Fibroblast of lung (primary cell): ENCODE measurements around the gene MRM3. TPM values are rescaled to one million over a fixed set of nuclear protein-coding genes. Genes with fewer than 3 reads are reported as not detected.

Experiments
- DNase-seq, 2 donors: peaks; one replicate each; pipeline versions ENCODE4 v3.0.0 to v3.0.0-alpha.2; 2010; ENCODE audit warnings: low read depth in 2 of 2
- H2AFZ ChIP-seq: 2 replicates; pipeline ENCODE4 v1.5.1; 2012; ENCODE audit warnings: low read length, control low read depth, inconsistent platforms
- H3K27ac ChIP-seq: 2 replicates; pipeline ENCODE4 v1.5.1; 2011; ENCODE audit warnings: low read length, control low read depth; ENCODE audit not compliant: insufficient read depth
- H3K27me3 ChIP-seq: 2 replicates; pipeline ENCODE4 v1.5.1; 2011; ENCODE audit warnings: mild to moderate bottlenecking, low read length; ENCODE audit not compliant: control insufficient read depth, insufficient read depth
- H3K36me3 ChIP-seq: 2 replicates; pipeline ENCODE4 v1.5.1; 2011; ENCODE audit warnings: low read length; ENCODE audit not compliant: control insufficient read depth, insufficient read depth
- H3K4me1 ChIP-seq: 2 replicates; pipeline ENCODE4 v1.5.1; 2011; ENCODE audit warnings: low read length; ENCODE audit not compliant: control insufficient read depth, insufficient read depth; ENCODE audit errors: extremely low read depth
- H3K4me2 ChIP-seq: 2 replicates; pipeline ENCODE4 v1.5.1; 2011; ENCODE audit warnings: low read length, control low read depth; ENCODE audit not compliant: insufficient read depth; ENCODE audit errors: extremely low read depth
- H3K4me3 ChIP-seq, 4 experiments: fragments of 200-600 bp in 1 of 4; sonication (generic) in 1 of 4; replicated peaks in 1 of 4; 2 replicates each; pipeline ENCODE4 v1.5.1; 2011 to 2016; ENCODE audit warnings: low read length in 4 of 4, low read depth in 3 of 4, mild to moderate bottlenecking in 3 of 4, control low read depth in 2 of 4, inconsistent platforms in 1 of 4, mixed read lengths in 1 of 4; ENCODE audit not compliant: insufficient read depth in 1 of 4; ENCODE audit errors: control extremely low read depth in 1 of 4
- H3K79me2 ChIP-seq: 2 replicates; pipeline ENCODE4 v1.5.1; 2012; ENCODE audit warnings: mild to moderate bottlenecking, low read length, inconsistent platforms; ENCODE audit not compliant: control insufficient read depth, insufficient read depth
- H3K9ac ChIP-seq: 2 replicates; pipeline ENCODE4 v1.5.1; 2011; ENCODE audit warnings: mild to moderate bottlenecking, low read length, control low read depth; ENCODE audit not compliant: insufficient read depth
- H3K9me3 ChIP-seq: 2 replicates; pipeline ENCODE4 v1.5.1; 2012; ENCODE audit warnings: low read depth, low read length; ENCODE audit not compliant: control insufficient read depth, insufficient read depth
- H4K20me1 ChIP-seq: 2 replicates; pipeline ENCODE4 v1.5.1; 2011; ENCODE audit warnings: low read length; ENCODE audit not compliant: control insufficient read depth, insufficient read depth; ENCODE audit errors: extremely low read depth
- CTCF ChIP-seq, 2 donors: IDR thresholded peaks in 1 of 2; conservative IDR thresholded peaks in 1 of 2; 1 replicate in 1 of 2; 2 replicates in 1 of 2; pipeline ENCODE4 v1.5.1; 2011 to 2012; ENCODE audit warnings: low read length in 2 of 2, control low read depth in 1 of 2, inconsistent platforms in 1 of 2, low read depth in 1 of 2, mild to moderate bottlenecking in 1 of 2
- EZH2 ChIP-seq: IDR thresholded peaks from 2 replicates; pipeline ENCODE4 v1.5.1; 2012; ENCODE audit warnings: low read length, control low read depth, mild to moderate bottlenecking; ENCODE audit errors: missing control alignments
- polyA plus RNA-seq, 2 donors: library from polyadenylated mRNA; depleted of rRNA in 1 of 2; stranded (reverse) in 1 of 2; unstranded in 1 of 2; fragments of >200 nt; gene quantifications; 2 replicates each; pipeline ENCODE4 v1.2.1, GENCODE V29; 2011 to 2012; ENCODE audit warnings: missing spikeins in 1 of 2
- total RNA-seq: library from RNA; depleted of rRNA; stranded (reverse); fragments of >200 nt; gene quantifications from 2 replicates; pipeline ENCODE4 v1.2.1, GENCODE V29; 2014

The MRM3 gene
- total and polyA plus RNA-seq, 2 donors (not counting 1 experiment from before 2014, with no cell fraction given) = 10.4 to 21.1 TPM

- Histone ChIP-seq H3K36me3 (peaks cover 12% of the 10 kb centered on the region), H2AFZ (no peak overlapping the region), H3K27me3 (no peaks in the 10 kb centered on the region), H3K4me3 (no peak overlapping the region), H3K27ac (no peak overlapping the region), H3K79me2 (no peaks in the 10 kb centered on the region), H3K4me1 (peaks cover 3% of the 10 kb centered on the region), H3K9ac (no peak overlapping the region), H3K9me3 (no peaks in the 10 kb centered on the region), H4K20me1 (no peaks in the 10 kb centered on the region), H3K4me2 (no peak overlapping the region)
- no peak for DNase-seq
- TF ChIP-seq EZH2 = no peak
- no peak for TF ChIP-seq CTCF (conservative IDR thresholded peaks at IDR 0.05 in 1 of 2, IDR thresholded peaks at IDR 0.05 in 1 of 2; ENCODE audit: low read depth in 1 of 2, low read length in 2 of 2)
Observed at GRCh38 chr17:796609-797008, 14.5 kb downstream of the MRM3 start.

- Histone ChIP-seq H3K9ac (no peak overlapping the region), H3K36me3 (peaks cover 7% of the 10 kb centered on the region), H3K27ac (no peak overlapping the region), H3K27me3 (no peaks in the 10 kb centered on the region), H2AFZ (no peak overlapping the region), H3K9me3 (no peaks in the 10 kb centered on the region), H4K20me1 (no peaks in the 10 kb centered on the region), H3K79me2 (no peaks in the 10 kb centered on the region), H3K4me2 (no peak overlapping the region), H3K4me1 (peaks cover 3% of the 10 kb centered on the region), H3K4me3 (no peak overlapping the region)
- no peak for DNase-seq
- TF ChIP-seq EZH2 = no peak
Observed at GRCh38 chr17:797236-797840, 15.2 kb downstream of the MRM3 start.

GRCh38 chr17:798246-798645 lies 16.1 kb downstream of the MRM3 start:
- DNase-seq = no peak
- peaks cover 6% of the 10 kb centered on the region for H3K36me3 ChIP-seq
- H3K9ac ChIP-seq = no peak overlapping the region
- no peaks in the 10 kb centered on the region for H3K9me3 ChIP-seq
- no peaks in the 10 kb centered on the region for H3K79me2 ChIP-seq
- no peak overlapping the region for H2AFZ ChIP-seq
- H3K4me1 ChIP-seq = peaks cover 3% of the 10 kb centered on the region
- no peaks in the 10 kb centered on the region for H3K27me3 ChIP-seq
- no peak overlapping the region for H3K4me2 ChIP-seq
- no peak overlapping the region for H3K27ac ChIP-seq
- TF ChIP-seq EZH2 = no peak
- no peak for TF ChIP-seq CTCF (conservative IDR thresholded peaks at IDR 0.05 in 1 of 2, IDR thresholded peaks at IDR 0.05 in 1 of 2; ENCODE audit: low read depth in 1 of 2, low read length in 2 of 2)
- H4K20me1 ChIP-seq = no peaks in the 10 kb centered on the region
- no peak overlapping the region for H3K4me3 ChIP-seq
